ENCODE results near the gene FAM13B. TPM values are rescaled to one million over a fixed set of nuclear protein-coding genes. Genes with fewer than 3 reads are reported as not detected.

The FAM13B gene
- total RNA-seq, result 12.7 and 20.4 TPM in 2 replicates

GRCh38 chr5:138032572-138033385 is at the start of gene FAM13B:
Gene FAM13B (minus strand): TSS chr5:138033079. CDS start chr5:138019111, 13,968 bp downstream.

GRCh38 chr5:137888863-137889759 is 143.8 kb downstream of the FAM13B start, which contains the start of gene PKD2L2:
Gene PKD2L2 (plus strand): TSS chr5:137889457. CDS start chr5:137889492, 35 bp downstream.

Other genes starting within 250 kb of the FAM13B start
- gene MYOT, start 165.2 kb downstream of the FAM13B start, total RNA-seq, result not detected in 2 replicates
- not detected in 2 replicates for gene PKD2L2, start 143.6 kb downstream of the FAM13B start, total RNA-seq
- not detected in 2 replicates for gene WNT8A, start 51.0 kb upstream of the FAM13B start, total RNA-seq
- gene NME5, start 106.3 kb upstream of the FAM13B start, total RNA-seq, result 0.65 and 1.1 TPM in 2 replicates
- 19.2 and 43.6 TPM in 2 replicates for gene BRD8, start 145.6 kb upstream of the FAM13B start, total RNA-seq
- 52.6 and 77.2 TPM in 2 replicates for gene KIF20A, start 146.0 kb upstream of the FAM13B start, total RNA-seq
- gene CDC23, start 180.2 kb upstream of the FAM13B start, total RNA-seq, result 31.5 and 40.1 TPM in 2 replicates
- gene GFRA3, start 241.5 kb upstream of the FAM13B start, total RNA-seq, result not detected in 2 replicates

All from epithelial cell of umbilical artery (primary cell).